CD14-positive monocyte (primary cell): ENCODE measurements around the gene H19. TPM values are rescaled to one million over a fixed set of nuclear protein-coding genes. Genes with fewer than 3 reads are reported as not detected.

Experiments
- DNase-seq, 3 donors: peaks; one replicate each; pipeline ENCODE4 v3.0.0-alpha.2; 2011 to 2022
- H2AFZ ChIP-seq: 2 replicates; pipeline ENCODE4 v1.6.0; 2012; ENCODE audit warnings: mild to moderate bottlenecking, low read depth, low read length, inconsistent platforms; ENCODE audit not compliant: insufficient read depth, poor library complexity, severe bottlenecking
- H3K27ac ChIP-seq, 2 donors: 1 replicate in 1 of 2; 2 replicates in 1 of 2; pipeline ENCODE4 v1.5.1; 2012 to 2013; ENCODE audit warnings: low read length in 2 of 2, control low read depth in 1 of 2, inconsistent platforms in 1 of 2, low read depth in 1 of 2, mild to moderate bottlenecking in 1 of 2
- H3K27me3 ChIP-seq, 2 donors: one replicate each; pipeline versions ENCODE4 v1.6.0 to v1.6.1; 2011 to 2013; ENCODE audit warnings: low read length in 2 of 2; ENCODE audit not compliant: control insufficient read depth in 2 of 2, insufficient read depth in 2 of 2
- H3K36me3 ChIP-seq, 2 donors: replicated peaks in 1 of 2; 1 replicate in 1 of 2; 2 replicates in 1 of 2; pipeline versions ENCODE4 v1.5.1 to v1.6.1; 2012 to 2013; ENCODE audit warnings: low read length in 2 of 2, control low read depth in 1 of 2, inconsistent platforms in 1 of 2, mild to moderate bottlenecking in 1 of 2; ENCODE audit not compliant: insufficient read depth in 2 of 2, control insufficient read depth in 1 of 2
- H3K4me1 ChIP-seq, 2 donors: 1 replicate in 1 of 2; 2 replicates in 1 of 2; pipeline versions ENCODE4 v1.5.1 to v1.6.1; 2012 to 2013; ENCODE audit warnings: low read length in 2 of 2, control low read depth in 1 of 2, inconsistent platforms in 1 of 2, mild to moderate bottlenecking in 1 of 2, moderate library complexity in 1 of 2; ENCODE audit not compliant: insufficient read depth in 2 of 2, control insufficient read depth in 1 of 2
- H3K4me2 ChIP-seq: replicated peaks from 2 replicates; pipeline ENCODE3; 2012; ENCODE audit warnings: low read length, moderate library complexity, mild to moderate bottlenecking; ENCODE audit not compliant: poor library complexity, severe bottlenecking; ENCODE audit errors: extremely low read depth
- H3K4me3 ChIP-seq, 3 experiments: fragments of 200-600 bp in 1 of 3; sonication (generic) in 1 of 3; replicated peaks in 1 of 3; 1 replicate in 2 of 3; 2 replicates in 1 of 3; pipeline ENCODE4 v1.5.1; 2011 to 2013; ENCODE audit warnings: low read length in 3 of 3, mild to moderate bottlenecking in 3 of 3, control low read depth in 2 of 3, low read depth in 2 of 3, inconsistent platforms in 1 of 3, moderate library complexity in 1 of 3
- H3K79me2 ChIP-seq: 2 replicates; pipeline ENCODE4 v1.6.0; 2012; ENCODE audit warnings: mild to moderate bottlenecking, control low read depth, inconsistent platforms, low read length, moderate library complexity; ENCODE audit not compliant: insufficient read depth
- H3K9ac ChIP-seq: 2 replicates; pipeline ENCODE4 v1.6.0; 2017; ENCODE audit warnings: low read length, mild to moderate bottlenecking; ENCODE audit not compliant: insufficient read depth, poor library complexity, severe bottlenecking
- H3K9me3 ChIP-seq, 2 donors: replicated peaks in 1 of 2; 1 replicate in 1 of 2; 2 replicates in 1 of 2; pipeline versions ENCODE4 v1.5.1 to v1.6.1; 2012 to 2013; ENCODE audit warnings: low read length in 2 of 2, control low read depth in 1 of 2; ENCODE audit not compliant: control insufficient read depth in 1 of 2, insufficient read depth in 1 of 2
- H4K20me1 ChIP-seq: 2 replicates; pipeline ENCODE4 v1.6.0; 2012; ENCODE audit warnings: mild to moderate bottlenecking, low read length, control low read depth, moderate library complexity; ENCODE audit not compliant: insufficient read depth
- H3K27ac Mint-ChIP-seq, 7 donors: one replicate each; pipeline ENCODE4 v1.8.0; 2020; ENCODE audit warnings: mild to moderate bottlenecking in 7 of 7, mixed read lengths in 7 of 7, moderate library complexity in 6 of 7, inconsistent platforms in 2 of 7
- H3K27me3 Mint-ChIP-seq, 3 donors: one replicate each; pipeline ENCODE4 v1.8.0; 2021 to 2022; ENCODE audit warnings: low read depth in 3 of 3, mild to moderate bottlenecking in 3 of 3, mixed read lengths in 3 of 3, moderate library complexity in 3 of 3, inconsistent platforms in 1 of 3
- H3K36me3 Mint-ChIP-seq, 2 donors: one replicate each; pipeline ENCODE4 v1.8.0; 2020; ENCODE audit warnings: mixed read lengths in 2 of 2, inconsistent platforms in 1 of 2, mild to moderate bottlenecking in 1 of 2
- H3K4me1 Mint-ChIP-seq: one replicate; pipeline ENCODE4 v1.8.0; 2020; ENCODE audit warnings: mild to moderate bottlenecking, mixed read lengths
- H3K4me3 Mint-ChIP-seq, 2 donors: one replicate each; pipeline ENCODE4 v1.8.0; 2020; ENCODE audit warnings: mild to moderate bottlenecking in 2 of 2, mixed read lengths in 2 of 2, moderate library complexity in 1 of 2
- H3K9me3 Mint-ChIP-seq, 7 donors: one replicate each; pipeline ENCODE4 v1.8.0; 2020 to 2022; ENCODE audit warnings: mixed read lengths in 7 of 7, mild to moderate bottlenecking in 6 of 7, moderate library complexity in 6 of 7, inconsistent platforms in 2 of 7
- WGBS: methylation state at CpG from one replicate; pipeline ENCODE4 v1.1.5; 2013; ENCODE audit warnings: missing lambda C conversion rate; ENCODE audit not compliant: insufficient coverage; 5-methylcytosine and 5-hydroxymethylcytosine counted together
- intact Hi-C, 2 donors: fragments of 100-400 bp; cut with micrococcal nuclease; formaldehyde crosslinking; loops; one replicate each; pipeline versions ENCODE4 v1.15.0 to v1.15.1; 2023
- polyA plus RNA-seq, 3 donors: library from polyadenylated mRNA; depleted of rRNA in 1 of 3; unstranded in 2 of 3; stranded (reverse) in 1 of 3; fragments of 300-500 nt in 2 of 3; fragments of >200 nt in 1 of 3; fragmentation: Illumina TruSeq in 2 of 3; gene quantifications; 1 replicate in 2 of 3; 2 replicates in 1 of 3; pipeline ENCODE4 v1.2.3, GENCODE V29; 2012 to 2021
- small RNA-seq: library from RNA; depleted of rRNA; stranded (forward); fragments of <200 nt; gene quantifications from one replicate; pipeline ENCODE3, GENCODE V24; 2012; ENCODE audit warnings: low read depth; ENCODE audit not compliant: insufficient read length
- TF ChIP-seq, protein P1 (sequence below): fragments of 200-600 bp; IDR thresholded peaks from one replicate; pipeline ENCODE4 v1.8.0; 2022; ENCODE audit warnings: antibody characterized with exemption, mild to moderate bottlenecking

H19 gene
- polyA plus RNA-seq, 3 donors = 0.47 TPM; not detected in 2

GRCh38 chr11:1946812-1947484 lies 50.7 kb downstream of the H19 start, which contains the start of gene MRPL23:
TSS of gene MRPL23 (plus strand) at chr11:1947332. CDS start at chr11:1947363, 31 bp downstream.
- no CpG with 5 or more reads among the region's 85 CpGs for WGBS
- Histone ChIP-seq H3K4me1 (no peaks in the 10 kb centered on the region), H3K36me3 (no peaks in the 10 kb centered on the region), H3K9me3 (no peaks in the 10 kb centered on the region), H3K79me2 (no peaks in the 10 kb centered on the region), H3K9ac (no peak within 1 kb of the TSS), H3K27ac (no peak within 1 kb of the TSS), H3K4me3 (no peak within 1 kb of the TSS), H4K20me1 (no peaks in the 10 kb centered on the region), H3K27me3 (no peaks in the 10 kb centered on the region), H3K4me2 (no peak within 1 kb of the TSS), H2AFZ (no peak within 1 kb of the TSS)
- H3K27ac Mint-ChIP-seq = no peak within 1 kb of the TSS
- no peaks in the 10 kb centered on the region for H3K4me1 Mint-ChIP-seq
- TF ChIP-seq, protein P1, sequence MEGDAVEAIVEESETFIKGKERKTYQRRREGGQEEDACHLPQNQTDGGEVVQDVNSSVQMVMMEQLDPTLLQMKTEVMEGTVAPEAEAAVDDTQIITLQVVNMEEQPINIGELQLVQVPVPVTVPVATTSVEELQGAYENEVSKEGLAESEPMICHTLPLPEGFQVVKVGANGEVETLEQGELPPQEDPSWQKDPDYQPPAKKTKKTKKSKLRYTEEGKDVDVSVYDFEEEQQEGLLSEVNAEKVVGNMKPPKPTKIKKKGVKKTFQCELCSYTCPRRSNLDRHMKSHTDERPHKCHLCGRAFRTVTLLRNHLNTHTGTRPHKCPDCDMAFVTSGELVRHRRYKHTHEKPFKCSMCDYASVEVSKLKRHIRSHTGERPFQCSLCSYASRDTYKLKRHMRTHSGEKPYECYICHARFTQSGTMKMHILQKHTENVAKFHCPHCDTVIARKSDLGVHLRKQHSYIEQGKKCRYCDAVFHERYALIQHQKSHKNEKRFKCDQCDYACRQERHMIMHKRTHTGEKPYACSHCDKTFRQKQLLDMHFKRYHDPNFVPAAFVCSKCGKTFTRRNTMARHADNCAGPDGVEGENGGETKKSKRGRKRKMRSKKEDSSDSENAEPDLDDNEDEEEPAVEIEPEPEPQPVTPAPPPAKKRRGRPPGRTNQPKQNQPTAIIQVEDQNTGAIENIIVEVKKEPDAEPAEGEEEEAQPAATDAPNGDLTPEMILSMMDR = no peak
- no peaks in the 10 kb centered on the region for H3K36me3 Mint-ChIP-seq
- intact Hi-C loops = no loop called here
- H3K4me3 Mint-ChIP-seq = no peak within 1 kb of the TSS
- H3K27me3 Mint-ChIP-seq = no peaks in the 10 kb centered on the region
- no peaks in the 10 kb centered on the region for H3K9me3 Mint-ChIP-seq
- DNase-seq = no peak

Small RNA genes lying within 50 kb of the gene (small RNA-seq; reads per million reads assigned to genes)
- gene RF01972 (not detected), gene RF01973 (not detected)

Other genes with a start within 250 kb of the H19 start
- 1 to 10 TPM in 1 of 3 donors, not detected in 2; 2.4 TPM for gene IFITM10, start 247.2 kb downstream of the H19 start, polyA plus RNA-seq
- gene CTSD, start 233.9 kb downstream of the H19 start, polyA plus RNA-seq = 1,000 to 10,000 TPM in 1 of 3 donors, 100 to 1,000 TPM in 2; 835 to 1,372 (median 855) TPM
- gene SYT8, start 162.9 kb downstream of the H19 start, polyA plus RNA-seq = not detected
- 10 to 100 TPM; 11.4 to 45.8 (median 11.7) TPM for gene TNNI2, start 158.9 kb downstream of the H19 start, polyA plus RNA-seq
- 100 to 1,000 TPM; 387 to 646 (median 542) TPM for gene LSP1, start 144.8 kb downstream of the H19 start, polyA plus RNA-seq
- not detected for gene PRR33, start 105.9 kb downstream of the H19 start, polyA plus RNA-seq
- 1 to 10 TPM in 1 of 3 donors, not detected in 2; 1.4 TPM for gene TNNT3, start 78.1 kb downstream of the H19 start, polyA plus RNA-seq
- gene MRPL23, start 50.5 kb downstream of the H19 start, polyA plus RNA-seq = 100 to 1,000 TPM in 1 of 3 donors, 10 to 100 TPM in 2; 19.3 to 109 (median 51.1) TPM
- gene IGF2, start 141.5 kb upstream of the H19 start, polyA plus RNA-seq = not detected
- gene INS, start 163.4 kb upstream of the H19 start, polyA plus RNA-seq = not detected
- not detected for gene TH, start 174.0 kb upstream of the H19 start, polyA plus RNA-seq